ENCODE results near the gene ZFYVE9. TPM values are rescaled to one million over a fixed set of nuclear protein-coding genes. Genes with fewer than 3 reads are reported as not detected.

Gene ZFYVE9
- total and polyA plus RNA-seq, 10 of the 15 experiments (the other 5 are each of a cell fraction or from before 2014, with no cell fraction given), result 0.26 to 6.9 (median 2.3) TPM

DNA sequence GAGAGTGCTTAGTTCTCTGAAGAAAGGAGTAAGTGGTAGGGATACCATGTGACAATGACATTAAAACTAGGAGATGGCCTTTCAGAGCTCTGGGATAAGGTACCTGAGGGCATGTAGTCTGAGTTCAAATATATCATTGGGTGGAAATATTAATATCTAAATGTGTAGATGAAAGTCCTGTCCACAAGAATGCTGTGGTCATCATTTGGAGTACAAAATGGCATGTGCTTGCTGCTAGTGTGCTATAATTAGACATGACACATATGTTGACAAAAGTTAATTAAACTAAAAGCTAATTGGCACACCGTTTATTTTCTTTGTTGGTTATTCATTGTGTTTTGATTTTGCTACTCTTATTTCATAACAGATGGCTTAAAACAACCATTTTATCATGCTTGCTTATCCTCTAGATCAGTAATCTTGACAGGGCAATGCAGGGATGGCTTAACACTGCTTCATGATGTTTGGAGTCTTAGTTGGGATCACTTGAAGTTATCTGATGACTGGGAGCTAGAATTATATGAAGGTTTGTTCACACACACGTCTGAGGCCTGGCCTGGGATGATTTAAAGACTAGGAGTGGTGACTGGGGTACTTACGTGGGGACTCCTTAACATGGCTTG lies 193.1 kb downstream of the ZFYVE9 start:
- DNase-seq (ENCODE audit: low read depth, low spot score) (no peak), FAIRE-seq (no peak), ATAC-seq (no peak)
- 48% methylated on average over 3 of the region's 3 CpGs for WGBS (ENCODE audit: insufficient coverage, insufficient replicate concordance, low lambda C conversion rate, missing lambda C conversion rate)
- H3K4me2 ChIP-seq (ENCODE audit: control insufficient read depth, insufficient read depth), result no peak overlapping the region
- BruUV-seq (replicated peaks), result no TSS peak
- ChIA-PET RAD21 (ENCODE audit: unreplicated experiment) (no interaction called here), SMC1A (ENCODE audit: uncharacterized antibody, unreplicated experiment) (interaction anchor here (0.7 to 1.0 kb wide), 2 partner anchors 8 to 11 kb away, joined by 3 read pairs; no protein-coding TSS in a partner anchor), POLR2A (no interaction called here), CTCF (no interaction called here)
- H3K27me3 ChIP-seq (replicated peaks in 1 of 2; ENCODE audit: control insufficient read depth in 2 of 2, insufficient read depth in 2 of 2, low read length in 1 of 2), result no peaks in the 10 kb centered on the region; a peak in 1 of 4 replicates
- no peak overlapping the region for H2AFZ ChIP-seq (ENCODE audit: control insufficient read depth, low read depth, low read length)
- intact Hi-C loops (cut with micrococcal nuclease; ENCODE audit: unreplicated experiment) (no loop called here), in situ Hi-C loops (cut with MboI) (no loop called here)
- no peaks in the 10 kb centered on the region for H3K36me3 ChIP-seq (ENCODE audit: control insufficient read depth in 2 of 2, insufficient read depth in 2 of 2, low read length in 1 of 2)
- no peaks in the 10 kb centered on the region for H4K20me1 ChIP-seq (ENCODE audit: control insufficient read depth, insufficient read depth)
- no peak overlapping the region for H3K9ac ChIP-seq (ENCODE audit: control insufficient read depth, insufficient read depth, low read length)
- no peak overlapping the region for H3K27ac ChIP-seq (ENCODE audit: control insufficient read depth, insufficient read depth)
- H3K9me3 ChIP-seq (replicated peaks; ENCODE audit: control insufficient read depth, insufficient read depth, low read length), result no peaks in the 10 kb centered on the region
- no peak overlapping the region for H3K4me3 ChIP-seq
- H3K79me2 ChIP-seq (ENCODE audit: control insufficient read depth, insufficient read depth, low read length), result no peaks in the 10 kb centered on the region
- no peaks in the 10 kb centered on the region for H3K4me1 ChIP-seq (ENCODE audit: control insufficient read depth, insufficient read depth, low read length)
- TF ChIP-seq STAT1 (conservative IDR thresholded peaks at IDR 0.05) (no peak), POLR2AphosphoS2 (IDR thresholded peaks at IDR 0.05; ENCODE audit: low read depth, low read length) (no peak), NR2C1 (IDR thresholded peaks at IDR 0.05) (no peak), CHD1 (IDR thresholded peaks at IDR 0.05; ENCODE audit: low read depth, low read length) (no peak), FOXK2 (IDR thresholded peaks at IDR 0.05) (no peak), PML (IDR thresholded peaks at IDR 0.05; ENCODE audit: low read length) (no peak), TARDBP (IDR thresholded peaks at IDR 0.05; ENCODE audit: borderline replicate concordance) (no peak), RUNX3 (IDR thresholded peaks at IDR 0.05; ENCODE audit: low read length) (no peak), KDM1A (IDR thresholded peaks at IDR 0.05; ENCODE audit: borderline replicate concordance) (no peak), HDGF (IDR thresholded peaks at IDR 0.05) (no peak), IKZF1 (conservative IDR thresholded peaks at IDR 0.05) (no peak), CBFB (IDR thresholded peaks at IDR 0.05; ENCODE audit: low read depth) (no peak), TCF7 (IDR thresholded peaks at IDR 0.05; ENCODE audit: borderline replicate concordance) (no peak), RFX5 (IDR thresholded peaks at IDR 0.05; ENCODE audit: low read depth, low read length) (no peak), YBX1 (IDR thresholded peaks at IDR 0.05) (no peak)
- TF ChIP-seq, protein P1, sequence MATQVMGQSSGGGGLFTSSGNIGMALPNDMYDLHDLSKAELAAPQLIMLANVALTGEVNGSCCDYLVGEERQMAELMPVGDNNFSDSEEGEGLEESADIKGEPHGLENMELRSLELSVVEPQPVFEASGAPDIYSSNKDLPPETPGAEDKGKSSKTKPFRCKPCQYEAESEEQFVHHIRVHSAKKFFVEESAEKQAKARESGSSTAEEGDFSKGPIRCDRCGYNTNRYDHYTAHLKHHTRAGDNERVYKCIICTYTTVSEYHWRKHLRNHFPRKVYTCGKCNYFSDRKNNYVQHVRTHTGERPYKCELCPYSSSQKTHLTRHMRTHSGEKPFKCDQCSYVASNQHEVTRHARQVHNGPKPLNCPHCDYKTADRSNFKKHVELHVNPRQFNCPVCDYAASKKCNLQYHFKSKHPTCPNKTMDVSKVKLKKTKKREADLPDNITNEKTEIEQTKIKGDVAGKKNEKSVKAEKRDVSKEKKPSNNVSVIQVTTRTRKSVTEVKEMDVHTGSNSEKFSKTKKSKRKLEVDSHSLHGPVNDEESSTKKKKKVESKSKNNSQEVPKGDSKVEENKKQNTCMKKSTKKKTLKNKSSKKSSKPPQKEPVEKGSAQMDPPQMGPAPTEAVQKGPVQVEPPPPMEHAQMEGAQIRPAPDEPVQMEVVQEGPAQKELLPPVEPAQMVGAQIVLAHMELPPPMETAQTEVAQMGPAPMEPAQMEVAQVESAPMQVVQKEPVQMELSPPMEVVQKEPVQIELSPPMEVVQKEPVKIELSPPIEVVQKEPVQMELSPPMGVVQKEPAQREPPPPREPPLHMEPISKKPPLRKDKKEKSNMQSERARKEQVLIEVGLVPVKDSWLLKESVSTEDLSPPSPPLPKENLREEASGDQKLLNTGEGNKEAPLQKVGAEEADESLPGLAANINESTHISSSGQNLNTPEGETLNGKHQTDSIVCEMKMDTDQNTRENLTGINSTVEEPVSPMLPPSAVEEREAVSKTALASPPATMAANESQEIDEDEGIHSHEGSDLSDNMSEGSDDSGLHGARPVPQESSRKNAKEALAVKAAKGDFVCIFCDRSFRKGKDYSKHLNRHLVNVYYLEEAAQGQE (IDR thresholded peaks at IDR 0.05; ENCODE audit: low read depth, low read length), result no peak

All from GM12878 (cell line).